OCI-LY3 (cell line): Measurements from ENCODE around the gene GDF2.

ENCODE experiments used
- EZH2phosphoT487 ChIP-seq: fragments of 200-600 bp; shearing (Covaris generic); IDR thresholded peaks from 2 replicates; pipeline ENCODE4 v1.6.1; 2018; ENCODE audit warnings: antibody characterized with exemption, mixed run types, low read depth
- TF ChIP-seq, protein P1 (sequence below): fragments of 200-600, 300-600 bp; sonication (generic); IDR thresholded peaks from 2 replicates; pipeline ENCODE4 v1.5.1; 2014; ENCODE audit warnings: antibody characterized with exemption, low read length, low read depth

DNA sequence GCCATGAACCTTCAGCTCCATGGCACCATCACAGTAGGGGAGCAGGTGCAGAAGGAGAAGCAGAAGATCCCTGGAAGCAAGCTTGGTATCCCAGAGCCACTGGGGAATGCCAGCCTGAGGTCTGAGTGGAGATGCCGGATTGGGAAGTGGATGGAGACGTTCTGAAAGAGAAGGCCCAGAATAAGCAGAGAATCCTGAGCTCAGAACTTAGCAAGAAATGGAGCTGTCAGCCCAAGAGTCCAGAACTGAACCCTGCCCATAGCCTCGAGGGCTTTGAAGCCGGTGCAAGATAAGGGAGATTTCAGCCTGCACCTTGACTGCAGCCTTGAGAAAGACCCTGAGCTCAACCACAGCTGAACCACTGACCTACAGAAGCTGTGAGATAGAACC is 36.1 kb upstream of the GDF2 start:
- TF ChIP-seq EZH2phosphoT487, result no peak
- TF ChIP-seq, protein P1, sequence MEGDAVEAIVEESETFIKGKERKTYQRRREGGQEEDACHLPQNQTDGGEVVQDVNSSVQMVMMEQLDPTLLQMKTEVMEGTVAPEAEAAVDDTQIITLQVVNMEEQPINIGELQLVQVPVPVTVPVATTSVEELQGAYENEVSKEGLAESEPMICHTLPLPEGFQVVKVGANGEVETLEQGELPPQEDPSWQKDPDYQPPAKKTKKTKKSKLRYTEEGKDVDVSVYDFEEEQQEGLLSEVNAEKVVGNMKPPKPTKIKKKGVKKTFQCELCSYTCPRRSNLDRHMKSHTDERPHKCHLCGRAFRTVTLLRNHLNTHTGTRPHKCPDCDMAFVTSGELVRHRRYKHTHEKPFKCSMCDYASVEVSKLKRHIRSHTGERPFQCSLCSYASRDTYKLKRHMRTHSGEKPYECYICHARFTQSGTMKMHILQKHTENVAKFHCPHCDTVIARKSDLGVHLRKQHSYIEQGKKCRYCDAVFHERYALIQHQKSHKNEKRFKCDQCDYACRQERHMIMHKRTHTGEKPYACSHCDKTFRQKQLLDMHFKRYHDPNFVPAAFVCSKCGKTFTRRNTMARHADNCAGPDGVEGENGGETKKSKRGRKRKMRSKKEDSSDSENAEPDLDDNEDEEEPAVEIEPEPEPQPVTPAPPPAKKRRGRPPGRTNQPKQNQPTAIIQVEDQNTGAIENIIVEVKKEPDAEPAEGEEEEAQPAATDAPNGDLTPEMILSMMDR, result no peak
